Neural crest cell (in vitro differentiated cells): Measurements from ENCODE around the gene TCF4. TPM values are rescaled to one million over a fixed set of nuclear protein-coding genes. Genes with fewer than 3 reads are reported as not detected.

Experiments used
- DNase-seq: peaks from one replicate; pipeline ENCODE4 v3.0.0; 2021; ENCODE audit warnings: low read depth, mixed read lengths, low spot score
- H3K27ac Mint-ChIP-seq: one replicate; pipeline ENCODE4 v1.8.0; 2021; ENCODE audit warnings: mild to moderate bottlenecking, mixed read lengths; ENCODE audit not compliant: unreplicated experiment
- H3K27me3 Mint-ChIP-seq: 2 replicates; pipeline ENCODE4 v1.8.0; 2021; ENCODE audit warnings: low read depth, mild to moderate bottlenecking, mixed read lengths
- H3K36me3 Mint-ChIP-seq: 2 replicates; pipeline ENCODE4 v1.8.0; 2021; ENCODE audit warnings: low read depth, mild to moderate bottlenecking, mixed read lengths
- H3K4me1 Mint-ChIP-seq: 2 replicates; pipeline ENCODE4 v1.8.0; 2021; ENCODE audit warnings: mixed read lengths
- H3K4me3 Mint-ChIP-seq: one replicate; pipeline ENCODE4 v1.8.0; 2021; ENCODE audit warnings: mild to moderate bottlenecking, mixed read lengths
- H3K9me3 Mint-ChIP-seq: 2 replicates; pipeline ENCODE4 v1.8.0; 2021; ENCODE audit warnings: mixed read lengths
- microRNA-seq: library from miRNA; unstranded; fragments of <30 nt; microRNA quantifications from one replicate; pipeline ENCODE4, GENCODE V29; 2020
- total RNA-seq: library from RNA; stranded (reverse); gene quantifications from 2 replicates; pipeline ENCODE4 v1.2.1, GENCODE V29; 2021
- TF ChIP-seq, protein P1 (sequence below): fragments of 200-600 bp; sonication (generic); conservative IDR thresholded peaks from 2 replicates; pipeline ENCODE4 v1.5.0; 2021; ENCODE audit warnings: antibody characterized with exemption, mild to moderate bottlenecking

TCF4 gene
- total RNA-seq, 1 donor from 2014 or later, result 89.9 TPM

DNA sequence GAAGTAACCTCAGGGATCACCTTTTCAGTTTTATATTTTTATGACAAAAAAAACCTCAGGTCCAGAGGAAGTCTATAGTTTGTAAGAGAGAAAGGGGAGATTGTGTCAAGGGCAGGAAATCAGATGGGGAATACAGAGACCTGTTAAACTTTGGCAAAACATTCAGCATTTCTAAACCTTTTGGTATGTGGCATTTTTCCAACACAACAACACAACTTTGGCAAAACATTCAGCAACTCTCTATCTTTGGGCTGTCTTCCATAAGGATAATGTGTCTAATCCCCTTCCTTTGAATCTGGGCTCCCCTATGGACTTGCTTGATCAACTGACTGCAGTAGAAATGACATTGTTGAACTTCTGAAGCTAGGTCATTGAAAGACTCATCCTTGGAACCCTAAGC lies 408.2 kb downstream of the TCF4 start:
- Mint-ChIP-seq H3K27me3 (no peaks in the 10 kb centered on the region), H3K9me3 (peaks cover 4% of the 10 kb centered on the region), H3K27ac (no peak overlapping the region), H3K4me3 (no peak overlapping the region), H3K4me1 (no peaks in the 10 kb centered on the region), H3K36me3 (no peaks in the 10 kb centered on the region)
- TF ChIP-seq, protein P1, sequence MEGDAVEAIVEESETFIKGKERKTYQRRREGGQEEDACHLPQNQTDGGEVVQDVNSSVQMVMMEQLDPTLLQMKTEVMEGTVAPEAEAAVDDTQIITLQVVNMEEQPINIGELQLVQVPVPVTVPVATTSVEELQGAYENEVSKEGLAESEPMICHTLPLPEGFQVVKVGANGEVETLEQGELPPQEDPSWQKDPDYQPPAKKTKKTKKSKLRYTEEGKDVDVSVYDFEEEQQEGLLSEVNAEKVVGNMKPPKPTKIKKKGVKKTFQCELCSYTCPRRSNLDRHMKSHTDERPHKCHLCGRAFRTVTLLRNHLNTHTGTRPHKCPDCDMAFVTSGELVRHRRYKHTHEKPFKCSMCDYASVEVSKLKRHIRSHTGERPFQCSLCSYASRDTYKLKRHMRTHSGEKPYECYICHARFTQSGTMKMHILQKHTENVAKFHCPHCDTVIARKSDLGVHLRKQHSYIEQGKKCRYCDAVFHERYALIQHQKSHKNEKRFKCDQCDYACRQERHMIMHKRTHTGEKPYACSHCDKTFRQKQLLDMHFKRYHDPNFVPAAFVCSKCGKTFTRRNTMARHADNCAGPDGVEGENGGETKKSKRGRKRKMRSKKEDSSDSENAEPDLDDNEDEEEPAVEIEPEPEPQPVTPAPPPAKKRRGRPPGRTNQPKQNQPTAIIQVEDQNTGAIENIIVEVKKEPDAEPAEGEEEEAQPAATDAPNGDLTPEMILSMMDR, result no peak
- DNase-seq, result no peak

DNA sequence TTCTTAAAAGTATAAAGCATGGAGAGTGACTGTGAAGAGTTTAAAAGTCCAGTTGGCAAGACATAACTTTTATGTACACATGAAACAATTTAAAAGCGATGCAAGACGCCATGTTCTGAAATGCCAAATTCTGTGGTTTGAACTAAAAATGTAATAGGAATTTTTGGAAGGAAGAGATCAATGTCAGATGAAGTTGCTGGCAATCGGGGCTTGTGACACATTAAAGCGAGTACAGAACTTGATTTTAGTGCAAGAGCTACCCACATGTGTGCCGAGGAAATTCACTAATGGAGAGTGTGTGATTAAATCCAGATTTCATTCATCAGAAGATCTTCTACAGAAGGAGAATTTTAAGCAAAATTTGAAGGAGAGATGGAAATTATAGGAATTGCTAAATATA lies 408.6 kb downstream of the TCF4 start:
- Mint-ChIP-seq H3K9me3 (peaks cover 4% of the 10 kb centered on the region), H3K36me3 (no peaks in the 10 kb centered on the region), H3K27ac (no peak overlapping the region), H3K27me3 (no peaks in the 10 kb centered on the region), H3K4me3 (no peak overlapping the region), H3K4me1 (no peaks in the 10 kb centered on the region)
- TF ChIP-seq, protein P1, result no peak
- DNase-seq, result no peak

DNA sequence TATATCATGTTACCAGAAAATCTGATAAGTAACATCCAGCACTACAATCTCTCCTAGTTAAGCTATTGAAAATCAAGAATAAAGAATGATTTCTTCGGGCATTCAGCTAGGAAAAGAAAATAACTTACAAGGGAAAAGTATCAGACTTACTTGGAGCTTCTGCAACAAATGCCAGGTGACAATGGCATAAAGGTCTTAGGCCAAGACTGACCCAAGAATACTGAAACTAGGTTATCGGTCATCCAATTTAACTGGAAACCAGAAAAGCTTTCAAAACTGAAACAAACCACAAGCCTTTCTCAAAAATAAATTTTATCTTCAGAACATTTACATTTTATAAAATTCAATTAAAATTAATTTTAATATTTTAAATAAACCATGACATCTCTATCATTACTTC lies 414.7 kb downstream of the TCF4 start:
- no peak overlapping the region for H3K4me3 Mint-ChIP-seq
- H3K36me3 Mint-ChIP-seq, result peaks cover 4% of the 10 kb centered on the region
- H3K27me3 Mint-ChIP-seq, result no peaks in the 10 kb centered on the region
- no peak overlapping the region for H3K27ac Mint-ChIP-seq
- TF ChIP-seq, protein P1, result no peak
- no peaks in the 10 kb centered on the region for H3K4me1 Mint-ChIP-seq
- H3K9me3 Mint-ChIP-seq, result peaks cover 10% of the 10 kb centered on the region
- no peak for DNase-seq

Small RNA genes within 50 kb of the gene (microRNA-seq; reads per million reads assigned to microRNA genes)
- gene MIR4529, result not detected
